IgD-negative memory B cell (primary cell): Measurements from ENCODE around the gene MBD5. TPM values are rescaled to one million over a fixed set of nuclear protein-coding genes. Genes with fewer than 3 reads are reported as not detected.

ENCODE experiments used
- H3K27ac Mint-ChIP-seq, 3 donors: one replicate each; pipeline ENCODE4 v1.8.0; 2020 to 2022; ENCODE audit warnings: mild to moderate bottlenecking in 3 of 3, mixed read lengths in 3 of 3, moderate library complexity in 1 of 3
- H3K27me3 Mint-ChIP-seq: one replicate; pipeline ENCODE4 v1.8.0; 2021; ENCODE audit warnings: mixed read lengths
- H3K36me3 Mint-ChIP-seq: one replicate; pipeline ENCODE4 v1.8.0; 2020; ENCODE audit warnings: mild to moderate bottlenecking, mixed read lengths
- H3K4me1 Mint-ChIP-seq, 3 donors: one replicate each; pipeline ENCODE4 v1.8.0; 2020 to 2022; ENCODE audit warnings: mixed read lengths in 3 of 3, mild to moderate bottlenecking in 1 of 3
- H3K4me3 Mint-ChIP-seq, 4 donors: one replicate each; pipeline ENCODE4 v1.8.0; 2020 to 2022; ENCODE audit warnings: mild to moderate bottlenecking in 4 of 4, mixed read lengths in 4 of 4, moderate library complexity in 3 of 4
- H3K9me3 Mint-ChIP-seq, 3 donors: one replicate each; pipeline ENCODE4 v1.8.0; 2020 to 2021; ENCODE audit warnings: mixed read lengths in 3 of 3, mild to moderate bottlenecking in 1 of 3
- polyA plus RNA-seq: library from polyadenylated mRNA; unstranded; fragments of 300-500 nt; fragmentation: Illumina TruSeq; gene quantifications from one replicate; pipeline ENCODE4 v1.2.3, GENCODE V29; 2021

Gene MBD5
- polyA plus RNA-seq, 1 donor from 2014 or later = 6.8 TPM

- Mint-ChIP-seq H3K4me3 (no peak overlapping the region), H3K9me3 (no peaks in the 10 kb centered on the region), H3K27me3 (no peaks in the 10 kb centered on the region), H3K36me3 (peaks cover 9% of the 10 kb centered on the region), H3K4me1 (no peaks in the 10 kb centered on the region), H3K27ac (no peak overlapping the region)
Observed at GRCh38 chr2:148517822-148518221, 496.9 kb downstream of the MBD5 start.

GRCh38 chr2:148519013-148519412 is 498.1 kb downstream of the MBD5 start:
- Mint-ChIP-seq H3K36me3 (peaks cover 8% of the 10 kb centered on the region), H3K27ac (no peak overlapping the region), H3K4me1 (peaks cover 0 to 4% (median 0%) of the 10 kb centered on the region in 3 donors), H3K27me3 (no peaks in the 10 kb centered on the region), H3K9me3 (no peaks in the 10 kb centered on the region), H3K4me3 (no peak overlapping the region)

- Mint-ChIP-seq H3K9me3 (no peaks in the 10 kb centered on the region), H3K4me3 (no peak overlapping the region), H3K4me1 (peaks cover 0 to 7% (median 0%) of the 10 kb centered on the region in 3 donors), H3K27ac (no peak overlapping the region), H3K27me3 (no peaks in the 10 kb centered on the region), H3K36me3 (peaks cover 8% of the 10 kb centered on the region)
Observed at GRCh38 chr2:148521181-148521580, 500.3 kb downstream of the MBD5 start.

GRCh38 chr2:148523315-148523714 is 502.4 kb downstream of the MBD5 start:
- Mint-ChIP-seq H3K4me1 (peaks cover 0 to 7% (median 0%) of the 10 kb centered on the region in 3 donors), H3K9me3 (no peaks in the 10 kb centered on the region), H3K36me3 (peaks cover 6% of the 10 kb centered on the region), H3K27me3 (peaks cover 2% of the 10 kb centered on the region), H3K4me3 (no peak overlapping the region), H3K27ac (peak overlapping the region in 1 of 3 donors; percentile 7)

- Mint-ChIP-seq H3K4me1 (peaks cover 0 to 7% (median 0%) of the 10 kb centered on the region in 3 donors), H3K36me3 (peaks cover 4% of the 10 kb centered on the region), H3K27ac (peak overlapping the region in 1 of 3 donors; percentile 14), H3K9me3 (no peaks in the 10 kb centered on the region), H3K4me3 (no peak overlapping the region), H3K27me3 (peaks cover 2% of the 10 kb centered on the region)
Observed at GRCh38 chr2:148524519-148524919, 503.6 kb downstream of the MBD5 start.

- Mint-ChIP-seq H3K27ac (peak overlapping the region in 1 of 3 donors; percentile 14), H3K4me3 (no peak overlapping the region), H3K9me3 (no peaks in the 10 kb centered on the region), H3K36me3 (peaks cover 4% of the 10 kb centered on the region), H3K4me1 (peaks cover 0 to 7% (median 0%) of the 10 kb centered on the region in 3 donors), H3K27me3 (peaks cover 2% of the 10 kb centered on the region)
Observed at GRCh38 chr2:148525130-148525529, 504.2 kb downstream of the MBD5 start.

GRCh38 chr2:148526509-148527346 is 505.8 kb downstream of the MBD5 start:
- Mint-ChIP-seq H3K9me3 (no peaks in the 10 kb centered on the region), H3K4me3 (no peak overlapping the region), H3K27ac (peak overlapping the region in 1 of 3 donors; percentile 80), H3K4me1 (peaks cover 0 to 7% (median 0%) of the 10 kb centered on the region in 3 donors), H3K27me3 (peaks cover 2% of the 10 kb centered on the region), H3K36me3 (no peaks in the 10 kb centered on the region)

- peak overlapping the region in 2 of 3 donors; percentile 69 to 80 for H3K27ac Mint-ChIP-seq
- peaks cover 2% of the 10 kb centered on the region for H3K27me3 Mint-ChIP-seq
- H3K36me3 Mint-ChIP-seq = no peaks in the 10 kb centered on the region
- H3K4me1 Mint-ChIP-seq = peaks cover 0 to 7% (median 0%) of the 10 kb centered on the region in 3 donors
- H3K4me3 Mint-ChIP-seq = no peak overlapping the region
- H3K9me3 Mint-ChIP-seq = no peaks in the 10 kb centered on the region
Observed at GRCh38 chr2:148527488-148528340, 506.8 kb downstream of the MBD5 start.

- Mint-ChIP-seq H3K9me3 (no peaks in the 10 kb centered on the region), H3K4me1 (peaks cover 0 to 5% (median 0%) of the 10 kb centered on the region in 3 donors), H3K27ac (peak overlapping the region in 1 of 3 donors; percentile 69), H3K4me3 (no peak overlapping the region), H3K36me3 (no peaks in the 10 kb centered on the region), H3K27me3 (peaks cover 2% of the 10 kb centered on the region)
Observed at GRCh38 chr2:148528356-148529064, 507.6 kb downstream of the MBD5 start.

GRCh38 chr2:148529745-148530144 is 508.9 kb downstream of the MBD5 start:
- peak overlapping the region in 1 of 3 donors; percentile 69 for H3K27ac Mint-ChIP-seq
- H3K36me3 Mint-ChIP-seq = no peaks in the 10 kb centered on the region
- peaks cover 0 to 1% (median 0%) of the 10 kb centered on the region in 3 donors for H3K9me3 Mint-ChIP-seq
- H3K4me3 Mint-ChIP-seq = no peak overlapping the region
- H3K4me1 Mint-ChIP-seq = peaks cover 0 to under 1% (median 0%) of the 10 kb centered on the region in 3 donors
- peaks cover 2% of the 10 kb centered on the region for H3K27me3 Mint-ChIP-seq

GRCh38 chr2:148530350-148530749 is 509.5 kb downstream of the MBD5 start:
- Mint-ChIP-seq H3K4me3 (no peak overlapping the region), H3K27ac (peak overlapping the region in 1 of 3 donors; percentile 69), H3K4me1 (no peaks in the 10 kb centered on the region), H3K9me3 (peaks cover 0 to 1% (median 0%) of the 10 kb centered on the region in 3 donors), H3K27me3 (peaks cover 2% of the 10 kb centered on the region), H3K36me3 (no peaks in the 10 kb centered on the region)

- H3K36me3 Mint-ChIP-seq = no peaks in the 10 kb centered on the region
- no peaks in the 10 kb centered on the region for H3K4me1 Mint-ChIP-seq
- H3K27ac Mint-ChIP-seq = no peak overlapping the region
- H3K27me3 Mint-ChIP-seq = peaks cover 2% of the 10 kb centered on the region
- no peak overlapping the region for H3K4me3 Mint-ChIP-seq
- peaks cover 0 to 1% (median 0%) of the 10 kb centered on the region in 3 donors for H3K9me3 Mint-ChIP-seq
Observed at GRCh38 chr2:148531235-148531634, 510.3 kb downstream of the MBD5 start.

- H3K4me3 Mint-ChIP-seq = no peak overlapping the region
- no peaks in the 10 kb centered on the region for H3K27me3 Mint-ChIP-seq
- no peaks in the 10 kb centered on the region for H3K4me1 Mint-ChIP-seq
- H3K27ac Mint-ChIP-seq = no peak overlapping the region
- H3K36me3 Mint-ChIP-seq = no peaks in the 10 kb centered on the region
- H3K9me3 Mint-ChIP-seq = peaks cover 0 to 1% (median 0%) of the 10 kb centered on the region in 3 donors
Observed at GRCh38 chr2:148531669-148532428, 511.0 kb downstream of the MBD5 start.

GRCh38 chr2:148533004-148533403 is 512.1 kb downstream of the MBD5 start:
- Mint-ChIP-seq H3K4me3 (no peak overlapping the region), H3K27ac (peak overlapping the region in 1 of 3 donors; percentile 17), H3K27me3 (no peaks in the 10 kb centered on the region), H3K4me1 (no peaks in the 10 kb centered on the region), H3K9me3 (peaks cover 0 to 1% (median 0%) of the 10 kb centered on the region in 3 donors), H3K36me3 (no peaks in the 10 kb centered on the region)
